ENCODE results near the gene DNHD1.

Gene DNHD1

GRCh38 chr11:6568191-6568918, 71.3 kb downstream of the DNHD1 start:
- H3K27me3 ChIP-seq (ENCODE audit: insufficient read depth, poor library complexity, severe bottlenecking) = no peaks in the 10 kb centered on the region
- DNase-seq (ENCODE audit: low read depth in 1 of 2, low spot score in 1 of 2) = no peak

GRCh38 chr11:6569706-6570105, 72.6 kb downstream of the DNHD1 start:
- Histone ChIP-seq H3K27ac (replicated peaks) (no peak overlapping the region), H3K27me3 (ENCODE audit: insufficient read depth, poor library complexity, severe bottlenecking) (no peaks in the 10 kb centered on the region), H3K4me3 (replicated peaks; ENCODE audit: insufficient read depth, low read length) (no peak overlapping the region)
- no peak for DNase-seq (ENCODE audit: low read depth in 1 of 2, low spot score in 1 of 2)
- TF ChIP-seq SPI1 (IDR thresholded peaks at IDR 0.05; ENCODE audit: borderline replicate concordance, low read depth) (no peak), POLR2AphosphoS5 (IDR thresholded peaks at IDR 0.05; ENCODE audit: low read depth) (no peak), GABPA (IDR thresholded peaks at IDR 0.05; ENCODE audit: low read depth) (no peak), REST (IDR thresholded peaks at IDR 0.05; ENCODE audit: insufficient replicate concordance, low read depth) (no peak), CTCF (IDR thresholded peaks at IDR 0.05; ENCODE audit: insufficient read depth, low read length) (no peak)

More at GRCh38 chr11:6568191-6568918, 71.3 kb downstream of the DNHD1 start:
- Histone ChIP-seq H3K4me3 (replicated peaks; ENCODE audit: insufficient read depth, low read length) (no peak overlapping the region), H3K27ac (replicated peaks) (no peak overlapping the region)
- TF ChIP-seq CTCF (IDR thresholded peaks at IDR 0.05; ENCODE audit: insufficient read depth, low read length) = no peak
- TF ChIP-seq GABPA (IDR thresholded peaks at IDR 0.05; ENCODE audit: low read depth) = no peak
- TF ChIP-seq SPI1 (IDR thresholded peaks at IDR 0.05; ENCODE audit: borderline replicate concordance, low read depth) = no peak
- TF ChIP-seq POLR2AphosphoS5 (IDR thresholded peaks at IDR 0.05; ENCODE audit: low read depth) = no peak
- TF ChIP-seq REST (IDR thresholded peaks at IDR 0.05; ENCODE audit: insufficient replicate concordance, low read depth) = no peak

GRCh38 chr11:6570691-6571427, 73.8 kb downstream of the DNHD1 start:
- no peak for DNase-seq (ENCODE audit: low read depth in 1 of 2, low spot score in 1 of 2)

More at GRCh38 chr11:6570691-6571427, 73.8 kb downstream of the DNHD1 start:
- Histone ChIP-seq H3K27me3 (ENCODE audit: insufficient read depth, poor library complexity, severe bottlenecking) (no peaks in the 10 kb centered on the region), H3K4me3 (replicated peaks; ENCODE audit: insufficient read depth, low read length) (no peak overlapping the region), H3K27ac (replicated peaks) (no peak overlapping the region)
- TF ChIP-seq REST (IDR thresholded peaks at IDR 0.05; ENCODE audit: insufficient replicate concordance, low read depth) (no peak), SPI1 (IDR thresholded peaks at IDR 0.05; ENCODE audit: borderline replicate concordance, low read depth) (no peak), CTCF (IDR thresholded peaks at IDR 0.05; ENCODE audit: insufficient read depth, low read length) (no peak)
